ENCODE measurements around the gene SUN1. TPM values are rescaled to one million over a fixed set of nuclear protein-coding genes. Genes with fewer than 3 reads are reported as not detected.
"Not testable (repeated sequence)": the region's sequence is repeated elsewhere in the genome, so short reads cannot be mapped to it uniquely, and the experiment has no call there.

Gene SUN1
- total and polyA plus RNA-seq, 3 experiments from 2014 or later: 29.8 to 65.8 (median 59.8) TPM

- H3K36me3 Mint-ChIP-seq: peaks cover 15 to 63% (median 21%) of the 10 kb centered on the region in 3 donors
- H3K27me3 Mint-ChIP-seq: peaks cover 0 to 2% of the 10 kb centered on the region in 2 donors
- peaks cover 24% of the 10 kb centered on the region for H3K36me3 ChIP-seq (ENCODE audit: insufficient read depth, low read length)
Observed at GRCh38 chr7:867001-867405, 34.7 kb downstream of the SUN1 start.

GRCh38 chr7:867406-868188 is 35.3 kb downstream of the SUN1 start:
- H3K36me3 ChIP-seq (ENCODE audit: insufficient read depth, low read length): peaks cover 24% of the 10 kb centered on the region
- peaks cover 0 to 2% of the 10 kb centered on the region in 2 donors for H3K27me3 Mint-ChIP-seq
- no peak overlapping the region for H3K27ac Mint-ChIP-seq
- peaks cover 9 to 63% (median 17%) of the 10 kb centered on the region in 3 donors for H3K36me3 Mint-ChIP-seq
- H3K4me3 ChIP-seq (ENCODE audit: low read length): no peak overlapping the region
- no peaks in the 10 kb centered on the region for H3K9me3 Mint-ChIP-seq
- H3K4me1 ChIP-seq (ENCODE audit: insufficient read depth, low read length): no peaks in the 10 kb centered on the region
- no peaks in the 10 kb centered on the region for H3K4me1 Mint-ChIP-seq
- H3K27me3 ChIP-seq (ENCODE audit: insufficient read depth, low read length, poor library complexity, severe bottlenecking): no peaks in the 10 kb centered on the region
- no peaks in the 10 kb centered on the region for H3K9me3 ChIP-seq (ENCODE audit: low read length)
- no peak overlapping the region for H3K4me3 Mint-ChIP-seq
- no peak for DNase-seq
- no peak overlapping the region for H3K27ac ChIP-seq (ENCODE audit: low read depth, low read length)
- ChIA-PET POLR2A (interaction anchor here (0.6 kb wide), 1 partner anchor 226 kb away, joined by 3 read pairs; no protein-coding TSS in a partner anchor), CTCF (interaction anchor here (1.1 kb wide), 1 partner anchor 36 kb away, joined by 3 read pairs; no protein-coding TSS in a partner anchor)

More at GRCh38 chr7:867001-867405, 34.7 kb downstream of the SUN1 start:
- H3K4me3 Mint-ChIP-seq: no peak overlapping the region
- no peaks in the 10 kb centered on the region for H3K9me3 ChIP-seq (ENCODE audit: low read length)
- no peak overlapping the region for H3K4me3 ChIP-seq (ENCODE audit: low read length)
- DNase-seq: no peak
- H3K27me3 ChIP-seq (ENCODE audit: insufficient read depth, low read length, poor library complexity, severe bottlenecking): no peaks in the 10 kb centered on the region
- ChIA-PET CTCF (interaction anchor here (1.1 kb wide), 1 partner anchor 35 kb away, joined by 3 read pairs; no protein-coding TSS in a partner anchor), POLR2A (interaction anchor here (0.6 kb wide), 1 partner anchor 226 kb away, joined by 3 read pairs; no protein-coding TSS in a partner anchor)
- H3K27ac Mint-ChIP-seq: peak overlapping the region in 1 of 8 donors; percentile 79
- H3K4me1 Mint-ChIP-seq: no peaks in the 10 kb centered on the region
- H3K4me1 ChIP-seq (ENCODE audit: insufficient read depth, low read length): no peaks in the 10 kb centered on the region
- no peaks in the 10 kb centered on the region for H3K9me3 Mint-ChIP-seq
- no peak overlapping the region for H3K27ac ChIP-seq (ENCODE audit: low read depth, low read length)

GRCh38 chr7:868189-868486 is 35.9 kb downstream of the SUN1 start:
- no peak overlapping the region for H3K27ac Mint-ChIP-seq
- Histone ChIP-seq H3K9me3 (ENCODE audit: low read length) (no peaks in the 10 kb centered on the region), H3K4me3 (ENCODE audit: low read length) (no peak overlapping the region), H3K4me1 (ENCODE audit: insufficient read depth, low read length) (peaks cover 1% of the 10 kb centered on the region), H3K27me3 (ENCODE audit: insufficient read depth, low read length, poor library complexity, severe bottlenecking) (no peaks in the 10 kb centered on the region), H3K36me3 (ENCODE audit: insufficient read depth, low read length) (peaks cover 23% of the 10 kb centered on the region), H3K27ac (ENCODE audit: low read depth, low read length) (no peak overlapping the region)
- H3K9me3 Mint-ChIP-seq: no peaks in the 10 kb centered on the region
- peaks cover 9 to 66% (median 18%) of the 10 kb centered on the region in 3 donors for H3K36me3 Mint-ChIP-seq
- CTCF ChIA-PET: no interaction called here
- peaks cover 2% of the 10 kb centered on the region in 3 donors for H3K4me1 Mint-ChIP-seq
- POLR2A ChIA-PET: no interaction called here
- no peak for DNase-seq
- H3K4me3 Mint-ChIP-seq: no peak overlapping the region
- H3K27me3 Mint-ChIP-seq: peaks cover 0 to 2% of the 10 kb centered on the region in 2 donors

GRCh38 chr7:869348-869747 is 37.1 kb downstream of the SUN1 start:
- no peaks in the 10 kb centered on the region for H3K9me3 ChIP-seq (ENCODE audit: low read length)
- Mint-ChIP-seq H3K27me3 (peaks cover 0 to 2% of the 10 kb centered on the region in 2 donors), H3K4me1 (peaks cover 10% of the 10 kb centered on the region in 3 donors), H3K27ac (no peak overlapping the region), H3K36me3 (peaks cover 4 to 61% (median 15%) of the 10 kb centered on the region in 3 donors), H3K4me3 (no peak overlapping the region), H3K9me3 (no peaks in the 10 kb centered on the region)
- DNase-seq: no peak
- peaks cover 10% of the 10 kb centered on the region for H3K4me1 ChIP-seq (ENCODE audit: insufficient read depth, low read length)
- H3K36me3 ChIP-seq (ENCODE audit: insufficient read depth, low read length): peaks cover 23% of the 10 kb centered on the region
- H3K27me3 ChIP-seq (ENCODE audit: insufficient read depth, low read length, poor library complexity, severe bottlenecking): no peaks in the 10 kb centered on the region
- ChIA-PET POLR2A (no interaction called here), CTCF (interaction anchor here (1.2 kb wide), 1 partner anchor 548 kb away, joined by 3 read pairs; no protein-coding TSS in a partner anchor)
- H3K4me3 ChIP-seq (ENCODE audit: low read length): no peak overlapping the region
- no peak overlapping the region for H3K27ac ChIP-seq (ENCODE audit: low read depth, low read length)

- POLR2A ChIA-PET: no interaction called here
- Mint-ChIP-seq H3K4me1 (peaks cover 10% of the 10 kb centered on the region in 3 donors), H3K36me3 (peaks cover 4 to 45% (median 7%) of the 10 kb centered on the region in 3 donors), H3K27me3 (no peaks in the 10 kb centered on the region), H3K27ac (peak overlapping the region in 3 of 8 donors; percentile 82 to 93 (median 82)), H3K9me3 (no peaks in the 10 kb centered on the region), H3K4me3 (no peak overlapping the region)
- H3K27me3 ChIP-seq (ENCODE audit: insufficient read depth, low read length, poor library complexity, severe bottlenecking): no peaks in the 10 kb centered on the region
- H3K4me3 ChIP-seq (ENCODE audit: low read length): no peak overlapping the region
- no peak overlapping the region for H3K27ac ChIP-seq (ENCODE audit: low read depth, low read length)
- CTCF ChIA-PET: interaction anchor here (1.2 to 2.7 kb wide), 8 partner anchors 13 to 550 kb away, joined by 3 to 22 read pairs (median 6); no protein-coding TSS in a partner anchor
- no peak for DNase-seq
- H3K36me3 ChIP-seq (ENCODE audit: insufficient read depth, low read length): peaks cover 20% of the 10 kb centered on the region
- H3K4me1 ChIP-seq (ENCODE audit: insufficient read depth, low read length): peaks cover 17% of the 10 kb centered on the region
- H3K9me3 ChIP-seq (ENCODE audit: low read length): no peaks in the 10 kb centered on the region
Observed at GRCh38 chr7:871900-872537, 39.7 kb downstream of the SUN1 start.

GRCh38 chr7:872685-873084 is 40.4 kb downstream of the SUN1 start:
- not testable (repeated sequence) for H3K4me3 Mint-ChIP-seq; H3K9me3 Mint-ChIP-seq; H3K27me3 Mint-ChIP-seq; H3K9me3 ChIP-seq (ENCODE audit: low read length); DNase-seq; H3K4me3 ChIP-seq (ENCODE audit: low read length); H3K27me3 ChIP-seq (ENCODE audit: insufficient read depth, low read length, poor library complexity, severe bottlenecking); H3K27ac ChIP-seq (ENCODE audit: low read depth, low read length)
- ChIA-PET CTCF (interaction anchor here (0.7 to 2.7 kb wide), 15 partner anchors 11 to 550 kb away, joined by 3 to 22 read pairs (median 3); partner anchors contain the start of genes DNAAF5, PRKAR1B and SUN1), POLR2A (interaction anchor here (0.7 kb wide), 1 partner anchor 56 kb away, joined by 4 read pairs; no protein-coding TSS in a partner anchor)
- Histone ChIP-seq H3K36me3 (ENCODE audit: insufficient read depth, low read length) (peaks cover 14% of the 10 kb centered on the region), H3K4me1 (ENCODE audit: insufficient read depth, low read length) (peaks cover 17% of the 10 kb centered on the region)
- peaks cover 10% of the 10 kb centered on the region in 3 donors for H3K4me1 Mint-ChIP-seq
- peaks cover 0 to 39% (median 4%) of the 10 kb centered on the region in 3 donors for H3K36me3 Mint-ChIP-seq
- H3K27ac Mint-ChIP-seq: peak overlapping the region in 3 of 8 donors; percentile 37 to 93 (median 47)

- H3K36me3 ChIP-seq (ENCODE audit: insufficient read depth, low read length): peaks cover 14% of the 10 kb centered on the region
- H3K27ac Mint-ChIP-seq: peak overlapping the region in 6 of 8 donors; percentile 7 to 93 (median 52)
- peaks cover 0 to 38% (median 4%) of the 10 kb centered on the region in 3 donors for H3K36me3 Mint-ChIP-seq
- H3K4me3 ChIP-seq (ENCODE audit: low read length): no peak overlapping the region
- H3K4me1 ChIP-seq (ENCODE audit: insufficient read depth, low read length): peaks cover 24% of the 10 kb centered on the region
- DNase-seq: peak; percentile 49 to 73 (median 64)
- POLR2A ChIA-PET: no interaction called here
- CTCF ChIA-PET: interaction anchor here (0.7 to 2.7 kb wide), 15 partner anchors 10 to 551 kb away, joined by 3 to 22 read pairs (median 3); partner anchors contain the start of genes DNAAF5, PRKAR1B and SUN1
- no peaks in the 10 kb centered on the region for H3K27me3 ChIP-seq (ENCODE audit: insufficient read depth, low read length, poor library complexity, severe bottlenecking)
- peaks cover 14 to 16% (median 16%) of the 10 kb centered on the region in 3 donors for H3K4me1 Mint-ChIP-seq
- H3K27me3 Mint-ChIP-seq: no peaks in the 10 kb centered on the region
- H3K9me3 Mint-ChIP-seq: no peaks in the 10 kb centered on the region
- H3K4me3 Mint-ChIP-seq: peak overlapping the region in 2 of 7 donors; percentile 62 to 78
- no peak overlapping the region for H3K27ac ChIP-seq (ENCODE audit: low read depth, low read length)
- no peaks in the 10 kb centered on the region for H3K9me3 ChIP-seq (ENCODE audit: low read length)
Observed at GRCh38 chr7:873367-874002, 41.2 kb downstream of the SUN1 start.

All from CD8-positive, alpha-beta memory T cell (primary cell).